Epidermal melanocyte (primary cell): ENCODE data around the gene INAVA.
"Not testable (repeated sequence)": the region's sequence is repeated elsewhere in the genome, so short reads cannot be mapped to it uniquely, and the experiment has no call there.

ENCODE experiments used
- DNase-seq: peaks from one replicate; pipeline ENCODE4 v3.0.0; 2011; ENCODE audit warnings: low spot score; ENCODE audit not compliant: insufficient read length

Gene INAVA

GRCh38 chr1:200962151-200962550 is 67.5 kb downstream of the INAVA start:
- DNase-seq, result not testable (repeated sequence)

- no peak for DNase-seq
Measured at GRCh38 chr1:200962631-200963030, 67.9 kb downstream of the INAVA start.

- no peak for DNase-seq
Measured at GRCh38 chr1:200963076-200963475, 68.4 kb downstream of the INAVA start.

GRCh38 chr1:200963888-200964287 is 69.2 kb downstream of the INAVA start:
- DNase-seq, result not testable (repeated sequence)
